HCT116 (cell line): ENCODE results near the gene KIN. TPM values are rescaled to one million over a fixed set of nuclear protein-coding genes. Genes with fewer than 3 reads are reported as not detected.

Source experiments
- ATAC-seq: fragments of 200-7000 bp; cut with Tn5 transposase; 2 replicates; pipeline ENCODE4 v1.9.1; 2020; ENCODE audit warnings: mild to moderate bottlenecking, moderate library complexity
- BruUV-seq: library from RNA; stranded (reverse); fragments of 400-500 nt; replicated peaks from 2 replicates; lab custom pipeline; 2021; lab: Mats Ljungman, UMichigan
- CTCF ChIA-PET: fragments of 300-600 bp; sonication (Branson Sonifier 250); formaldehyde crosslinking; loops from one replicate; lab custom pipeline; 2021; ENCODE audit warnings: antibody characterized with exemption; lab: Charles Lee
- POLR2A ChIA-PET: fragments of 300-600, 350-600 bp; sonication (Branson Sonifier 250); formaldehyde crosslinking; loops from one replicate; lab custom pipeline; 2021; ENCODE audit warnings: antibody characterized with exemption; lab: Charles Lee
- RAD21 ChIA-PET, 2 experiments: fragments of 300-600 bp; sonication (Branson Sonifier 250); formaldehyde crosslinking; loops; one replicate each; lab custom pipeline; 2023; ENCODE audit warnings: low total read pairs in 2 of 2; ENCODE audit not compliant: uncharacterized antibody in 2 of 2, unreplicated experiment in 2 of 2, low non-redundant PET in 1 of 2; lab: Charles Lee
- DNase-seq: peaks from one replicate; pipeline ENCODE4 v3.0.0-alpha.2; 2010; ENCODE audit warnings: low read depth, low spot score
- H2AFZ ChIP-seq: fragments of 200-600 bp; shearing (Covaris generic), sonication (generic); 2 replicates; pipeline ENCODE4 v1.6.1; 2017; ENCODE audit warnings: low read depth, mixed run types, mixed read lengths, antibody characterized with exemption, low read length; ENCODE audit not compliant: poor library complexity, severe bottlenecking
- H3K27ac ChIP-seq: 2 replicates; pipeline ENCODE4 v1.5.1; 2012; ENCODE audit warnings: low read depth, low read length
- H3K27me3 ChIP-seq: fragments of 200-600 bp; sonication (generic); 2 replicates; pipeline ENCODE4 v1.6.1; 2016; ENCODE audit warnings: mixed run types, low read length, mixed read lengths; ENCODE audit not compliant: insufficient read depth
- H3K36me3 ChIP-seq, 2 experiments: fragments of 200-500 bp in 1 of 2; fragments of 200-600 bp in 1 of 2; sonication (Bioruptor generic) in 1 of 2; sonication (generic) in 1 of 2; 2 replicates each; pipeline versions ENCODE4 v1.5.1 to v1.6.1; 2014 to 2016; ENCODE audit warnings: low read length in 2 of 2, inconsistent platforms in 1 of 2, mixed read lengths in 1 of 2, mixed run types in 1 of 2; ENCODE audit not compliant: insufficient read depth in 2 of 2, control insufficient read depth in 1 of 2
- H3K4me1 ChIP-seq, 2 experiments: fragments of 200-600 bp in 1 of 2; sonication (generic) in 1 of 2; 2 replicates each; pipeline versions ENCODE4 v1.5.1 to v1.6.1; 2012 to 2017; ENCODE audit warnings: low read length in 2 of 2, inconsistent platforms in 1 of 2, mild to moderate bottlenecking in 1 of 2, mixed read lengths in 1 of 2, mixed run types in 1 of 2, moderate library complexity in 1 of 2; ENCODE audit not compliant: insufficient read depth in 2 of 2, control insufficient read depth in 1 of 2
- H3K4me2 ChIP-seq: fragments of 200-600 bp; sonication (generic); 2 replicates; pipeline ENCODE4 v1.6.1; 2017; ENCODE audit warnings: mixed run types, low read length, mixed read lengths
- H3K4me3 ChIP-seq, 2 experiments: fragments of 200-600 bp in 1 of 2; sonication (generic) in 1 of 2; replicated peaks in 1 of 2; 2 replicates each; pipeline ENCODE4 v1.5.1; 2011 to 2016; ENCODE audit warnings: low read length in 2 of 2, control low read depth in 1 of 2, low read depth in 1 of 2, mild to moderate bottlenecking in 1 of 2, mixed read lengths in 1 of 2, mixed run types in 1 of 2
- H3K79me2 ChIP-seq: fragments of 200-600 bp; sonication (generic); 2 replicates; pipeline ENCODE4 v1.6.1; 2017; ENCODE audit warnings: mild to moderate bottlenecking, mixed run types, low read length, moderate library complexity, mixed read lengths; ENCODE audit not compliant: insufficient read depth
- H3K9ac ChIP-seq: fragments of 200-600 bp; sonication (generic); 2 replicates; pipeline ENCODE4 v1.6.1; 2016; ENCODE audit warnings: low read length, mixed read lengths
- H3K9me2 ChIP-seq: fragments of 200-600 bp; sonication (generic), shearing (Covaris generic); 2 replicates; pipeline ENCODE4 v1.6.1; 2017; ENCODE audit warnings: mixed run types, mild to moderate bottlenecking, moderate library complexity; ENCODE audit not compliant: insufficient read depth
- H3K9me3 ChIP-seq, 2 experiments: fragments of 200-500 bp in 1 of 2; fragments of 200-600 bp in 1 of 2; sonication (Bioruptor generic) in 1 of 2; sonication (generic) in 1 of 2; 2 replicates each; pipeline ENCODE4 v1.6.1; 2014 to 2017; ENCODE audit warnings: low read length in 2 of 2, mixed read lengths in 2 of 2, inconsistent platforms in 1 of 2, low read depth in 1 of 2, mild to moderate bottlenecking in 1 of 2, mixed run types in 1 of 2, moderate library complexity in 1 of 2; ENCODE audit not compliant: control insufficient read depth in 1 of 2, insufficient read depth in 1 of 2
- H4K20me1 ChIP-seq: fragments of 200-600 bp; sonication (generic), shearing (Covaris generic); 2 replicates; pipeline ENCODE4 v1.6.1; 2017; ENCODE audit warnings: mixed run types, mild to moderate bottlenecking, moderate library complexity; ENCODE audit not compliant: insufficient read depth
- EZH2phosphoT487 ChIP-seq: fragments of 200-600 bp; IDR thresholded peaks from 2 replicates; pipeline ENCODE4 v1.6.1; 2018; ENCODE audit warnings: antibody characterized with exemption, borderline replicate concordance
- FOSL1 ChIP-seq: IDR thresholded peaks from 2 replicates; pipeline ENCODE4 v1.6.1; 2012; ENCODE audit warnings: low read depth
- JUND ChIP-seq: IDR thresholded peaks from 2 replicates; pipeline ENCODE4 v1.6.1; 2012
- RAD21 ChIP-seq: IDR thresholded peaks from 2 replicates; pipeline ENCODE4 v1.6.1; 2012; ENCODE audit warnings: low read depth, mild to moderate bottlenecking
- TCF7L2 ChIP-seq: IDR thresholded peaks from 2 replicates; pipeline ENCODE4 v1.7.0; 2011; ENCODE audit warnings: borderline replicate concordance, inconsistent platforms; ENCODE audit not compliant: insufficient read depth, insufficient read length; ENCODE audit errors: extremely low read depth
- YY1 ChIP-seq: IDR thresholded peaks from 2 replicates; pipeline ENCODE4 v1.6.1; 2011; ENCODE audit warnings: low read length, low read depth, moderate library complexity, mild to moderate bottlenecking; ENCODE audit not compliant: insufficient replicate concordance; ENCODE audit errors: extremely low read depth
- intact Hi-C: fragments of 100-400 bp; cut with micrococcal nuclease; formaldehyde crosslinking; loops from 2 replicates; pipeline ENCODE4 v1.10.0; 2022
- total RNA-seq: library from RNA; stranded (reverse); gene quantifications from one replicate; pipeline ENCODE4 v1.2.1, GENCODE V29; 2021; ENCODE audit not compliant: unreplicated experiment
- TF ChIP-seq, protein P1 (sequence below): IDR thresholded peaks from 2 replicates; pipeline ENCODE4 v1.6.1; 2012; ENCODE audit warnings: low read depth

Gene KIN
- total RNA-seq, 1 experiment from 2014 or later = 13.6 TPM

DNA sequence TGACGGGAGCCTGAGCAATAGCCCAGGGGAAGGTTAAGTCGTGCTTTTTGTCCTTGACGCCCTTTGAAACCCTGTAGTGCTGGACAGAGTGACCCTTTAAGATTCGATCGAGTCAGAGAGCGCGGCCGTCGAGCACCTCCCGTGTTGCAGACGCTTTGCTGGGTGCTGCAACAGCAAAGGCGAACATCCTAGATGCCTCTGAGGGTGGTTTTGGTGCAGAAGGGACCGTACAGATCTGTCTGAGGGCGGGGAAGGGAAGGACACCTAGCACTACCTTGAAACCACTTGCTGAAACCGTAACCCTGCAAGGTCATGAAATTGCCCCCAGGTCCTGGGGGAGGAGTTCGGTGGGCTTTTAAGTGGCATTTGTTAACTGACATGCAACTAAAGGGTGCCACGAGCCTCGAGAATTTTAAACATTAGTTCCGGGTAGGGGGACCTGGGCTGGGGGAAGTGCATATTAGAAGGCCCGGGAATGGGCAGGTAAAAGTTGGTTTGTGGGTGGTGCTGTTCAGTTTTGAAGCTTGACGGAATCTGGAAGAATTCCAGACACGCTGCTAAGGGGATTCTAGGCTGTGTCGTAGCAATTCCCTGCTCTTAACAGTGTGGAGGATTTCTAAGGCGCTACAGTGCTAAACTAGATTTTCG lies 970 bp upstream of the KIN start:
- POLR2A ChIA-PET = interaction anchor here (1.1 kb wide), 1 partner anchor 29 kb away, joined by 5 read pairs; the partner anchor contains the start of gene TAF3
- Histone ChIP-seq H3K27me3 (no peaks in the 10 kb centered on the region), H3K4me3 (peak overlapping the region; percentile 90 to 92), H3K9ac (peak overlapping the region; percentile 88), H3K9me2 (no peaks in the 10 kb centered on the region), H3K9me3 (no peaks in the 10 kb centered on the region), H3K79me2 (peaks cover 99% of the 10 kb centered on the region), H3K4me1 (peaks cover 16 to 33% of the 10 kb centered on the region in 2 experiments; a peak in 3 of 4 replicates), H2AFZ (no peak overlapping the region), H4K20me1 (peaks cover 16% of the 10 kb centered on the region), H3K27ac (peak overlapping the region; percentile 75), H3K36me3 (peaks cover 0 to 5% of the 10 kb centered on the region in 2 experiments; a peak in 1 of 4 replicates), H3K4me2 (peak overlapping the region; percentile 87)
- CTCF ChIA-PET = no interaction called here
- DNase-seq (no peak), ATAC-seq (no peak; the same call in 1 of the 2 replicates)
- intact Hi-C loops = loop anchor here (2.0 to 5.0 kb wide), 2 partner anchors 30 to 1811 kb away; partner anchors contain the start of genes IL15RA and TAF3
- RAD21 ChIA-PET = interaction anchor here in 1 of 2 experiments (0.6 kb wide), 1 partner anchor 82 kb away, joined by 3 read pairs; no protein-coding TSS in a partner anchor
- TF ChIP-seq RAD21 = no peak
- no peak for TF ChIP-seq FOSL1
- no peak for TF ChIP-seq TCF7L2
- no peak for TF ChIP-seq EZH2phosphoT487
- TF ChIP-seq JUND = no peak
- no peak for TF ChIP-seq YY1
- TF ChIP-seq, protein P1, sequence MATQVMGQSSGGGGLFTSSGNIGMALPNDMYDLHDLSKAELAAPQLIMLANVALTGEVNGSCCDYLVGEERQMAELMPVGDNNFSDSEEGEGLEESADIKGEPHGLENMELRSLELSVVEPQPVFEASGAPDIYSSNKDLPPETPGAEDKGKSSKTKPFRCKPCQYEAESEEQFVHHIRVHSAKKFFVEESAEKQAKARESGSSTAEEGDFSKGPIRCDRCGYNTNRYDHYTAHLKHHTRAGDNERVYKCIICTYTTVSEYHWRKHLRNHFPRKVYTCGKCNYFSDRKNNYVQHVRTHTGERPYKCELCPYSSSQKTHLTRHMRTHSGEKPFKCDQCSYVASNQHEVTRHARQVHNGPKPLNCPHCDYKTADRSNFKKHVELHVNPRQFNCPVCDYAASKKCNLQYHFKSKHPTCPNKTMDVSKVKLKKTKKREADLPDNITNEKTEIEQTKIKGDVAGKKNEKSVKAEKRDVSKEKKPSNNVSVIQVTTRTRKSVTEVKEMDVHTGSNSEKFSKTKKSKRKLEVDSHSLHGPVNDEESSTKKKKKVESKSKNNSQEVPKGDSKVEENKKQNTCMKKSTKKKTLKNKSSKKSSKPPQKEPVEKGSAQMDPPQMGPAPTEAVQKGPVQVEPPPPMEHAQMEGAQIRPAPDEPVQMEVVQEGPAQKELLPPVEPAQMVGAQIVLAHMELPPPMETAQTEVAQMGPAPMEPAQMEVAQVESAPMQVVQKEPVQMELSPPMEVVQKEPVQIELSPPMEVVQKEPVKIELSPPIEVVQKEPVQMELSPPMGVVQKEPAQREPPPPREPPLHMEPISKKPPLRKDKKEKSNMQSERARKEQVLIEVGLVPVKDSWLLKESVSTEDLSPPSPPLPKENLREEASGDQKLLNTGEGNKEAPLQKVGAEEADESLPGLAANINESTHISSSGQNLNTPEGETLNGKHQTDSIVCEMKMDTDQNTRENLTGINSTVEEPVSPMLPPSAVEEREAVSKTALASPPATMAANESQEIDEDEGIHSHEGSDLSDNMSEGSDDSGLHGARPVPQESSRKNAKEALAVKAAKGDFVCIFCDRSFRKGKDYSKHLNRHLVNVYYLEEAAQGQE = no peak
- no TSS peak for BruUV-seq
